PC-3 (cell line): Measurements from ENCODE around the gene CRTC1.

Experiments used
- CTCF ChIP-seq: fragments of 300-600 bp; sonication (generic); conservative IDR thresholded peaks from 2 replicates; pipeline ENCODE4 v1.5.1; 2017; ENCODE audit warnings: antibody characterized with exemption, low read depth, mild to moderate bottlenecking, low read length
- EZH2phosphoT487 ChIP-seq: fragments of 300-600 bp; sonication (generic); IDR thresholded peaks from 2 replicates; pipeline ENCODE4 v1.6.1; 2018; ENCODE audit warnings: mild to moderate bottlenecking, antibody characterized with exemption, low read length, borderline replicate concordance

GRCh38 chr19:18768997-18769891 lies 85.8 kb downstream of the CRTC1 start:
- TF ChIP-seq CTCF, result no peak
- TF ChIP-seq EZH2phosphoT487, result no peak
